K562 (cell line): ENCODE results near the gene SLC29A2. TPM values are rescaled to one million over a fixed set of nuclear protein-coding genes. Genes with fewer than 3 reads are reported as not detected.

Experiments used
- ATAC-seq: fragments of 200-7000 bp; cut with Tn5 transposase; 3 replicates; pipeline ENCODE4 v1.9.1; 2020; ENCODE audit warnings: moderate library complexity
- BruUV-seq: library from RNA; stranded (reverse); fragments of 400-500 nt; replicated peaks from 2 replicates; lab custom pipeline; 2021; lab: Mats Ljungman, UMichigan
- CTCF ChIA-PET: fragments of 300-600 bp; formaldehyde crosslinking; extraction: SDS; loops from one replicate; lab custom pipeline; 2021; ENCODE audit warnings: low intra/inter-chr PET ratio; lab: Yijun Ruan, JAX
- POLR2A ChIA-PET: fragments of 300-600, 350-650 bp; sonication (Branson Sonifier 250); formaldehyde crosslinking; extraction: SDS; loops from one replicate; lab custom pipeline; 2021; ENCODE audit warnings: antibody characterized with exemption, inconsistent platforms; lab: Yijun Ruan, JAX
- DNase-seq, 4 experiments: peaks; one replicate each; pipeline versions ENCODE4 v3.0.0 to v3.0.0-alpha.2; 2011 to 2018; ENCODE audit warnings: low spot score in 3 of 4, mixed read lengths in 3 of 4; ENCODE audit errors: extremely low read depth in 1 of 4
- FAIRE-seq: peaks from 2 replicates; lab custom pipeline; 2011; peaks lifted over from hg19 to GRCh38; lab: Jason Lieb, UNC
- H2AFZ ChIP-seq: 2 replicates; pipeline ENCODE4 v1.6.0; 2011; ENCODE audit warnings: low read depth, low read length, control low read depth, inconsistent platforms
- H3K27ac ChIP-seq: fragments of 200-600 bp; 3 replicates; pipeline ENCODE4 v1.8.0; 2011; ENCODE audit warnings: low read depth, mild to moderate bottlenecking, control low read depth, inconsistent platforms, low read length, moderate library complexity, mixed read lengths; ENCODE audit errors: extremely low read depth
- H3K27me3 ChIP-seq, 2 experiments: fragments of 300-600 bp in 1 of 2; 2 replicates in 1 of 2; 3 replicates in 1 of 2; pipeline versions ENCODE4 v1.6.0 to v1.8.0; 2011; ENCODE audit warnings: inconsistent platforms in 2 of 2, low read length in 2 of 2, mild to moderate bottlenecking in 1 of 2, mixed read lengths in 1 of 2, moderate library complexity in 1 of 2; ENCODE audit not compliant: control insufficient read depth in 2 of 2, insufficient read depth in 2 of 2
- H3K36me3 ChIP-seq: fragments of 300-600 bp; 3 replicates; pipeline ENCODE4 v1.8.0; 2011; ENCODE audit warnings: mild to moderate bottlenecking, low read length, inconsistent platforms; ENCODE audit not compliant: control insufficient read depth, insufficient read depth
- H3K4me1 ChIP-seq, 2 experiments: fragments of 200-600 bp in 1 of 2; replicated peaks in 1 of 2; 2 replicates in 1 of 2; 3 replicates in 1 of 2; pipeline versions ENCODE4 v1.5.1 to v1.8.0; 2011; ENCODE audit warnings: inconsistent platforms in 2 of 2, low read length in 2 of 2, mild to moderate bottlenecking in 1 of 2, mixed read lengths in 1 of 2, moderate library complexity in 1 of 2; ENCODE audit not compliant: control insufficient read depth in 2 of 2, insufficient read depth in 2 of 2
- H3K4me2 ChIP-seq: 2 replicates; pipeline ENCODE4 v1.6.1; 2011; ENCODE audit warnings: low read length, control low read depth, inconsistent platforms, mixed read lengths; ENCODE audit not compliant: insufficient read depth
- H3K4me3 ChIP-seq: fragments of 200-600 bp; sonication (generic), shearing (Covaris generic); 2 replicates; pipeline ENCODE4 v1.5.1; 2016; ENCODE audit warnings: control low read depth, inconsistent platforms
- H3K79me2 ChIP-seq: fragments of 200-600 bp; 3 replicates; pipeline ENCODE4 v1.8.0; 2011; ENCODE audit warnings: low read length, inconsistent platforms; ENCODE audit not compliant: control insufficient read depth, insufficient read depth
- H3K9ac ChIP-seq, 2 experiments: 2 replicates each; pipeline versions ENCODE4 v1.6.0 to v1.6.1; 2011; ENCODE audit warnings: low read depth in 2 of 2, low read length in 2 of 2, control low read depth in 1 of 2, inconsistent platforms in 1 of 2, mild to moderate bottlenecking in 1 of 2, mixed read lengths in 1 of 2; ENCODE audit not compliant: insufficient read depth in 1 of 2
- H3K9me1 ChIP-seq: one replicate; pipeline ENCODE4 v1.6.0; 2011; ENCODE audit warnings: inconsistent platforms, mild to moderate bottlenecking, low read length, moderate library complexity; ENCODE audit not compliant: control insufficient read depth, insufficient read depth
- H3K9me3 ChIP-seq: replicated peaks from 2 replicates; pipeline ENCODE4 v1.5.1; 2011; ENCODE audit warnings: low read depth, low read length, inconsistent platforms; ENCODE audit not compliant: control insufficient read depth, insufficient read depth
- H4K20me1 ChIP-seq: replicated peaks from 2 replicates; pipeline ENCODE4 v1.6.1; 2011; ENCODE audit warnings: low read length, inconsistent platforms, mixed read lengths; ENCODE audit not compliant: control insufficient read depth, insufficient read depth
- NCOA6 ChIP-seq: fragments of 450-650 bp; IDR thresholded peaks from 2 replicates; pipeline ENCODE4 v1.6.1; 2017; ENCODE audit warnings: mild to moderate bottlenecking
- NR2C2 ChIP-seq, 2 experiments: fragments of 200-800 bp in 1 of 2; sonication (Bioruptor generic) in 1 of 2; sonication (generic) in 1 of 2; formaldehyde crosslinking in 1 of 2; IDR thresholded peaks; 2 replicates each; pipeline versions ENCODE4 v1.6.1 to v1.8.0; 2016 to 2022; ENCODE audit warnings: mild to moderate bottlenecking in 1 of 2, missing compliant biosample characterization in 1 of 2, missing genetic modification characterization in 1 of 2, missing genetic modification reagents in 1 of 2
- POLR2H ChIP-seq: IDR thresholded peaks from 2 replicates; pipeline ENCODE4 v1.6.1; 2016; ENCODE audit warnings: missing genetic modification characterization, low read depth, mild to moderate bottlenecking, control low read depth, missing compliant biosample characterization, moderate library complexity
- RBM22 ChIP-seq: fragments of 200-400 bp; formaldehyde crosslinking; IDR thresholded peaks from 2 replicates; pipeline ENCODE4 v1.6.1; 2018; ENCODE audit warnings: low read length, low read depth; ENCODE audit not compliant: poor library complexity, severe bottlenecking
- ZFP36 ChIP-seq: fragments of 150-350 bp; IDR thresholded peaks from 2 replicates; pipeline ENCODE4 v1.6.1; 2018; ENCODE audit warnings: low read length, low read depth; ENCODE audit not compliant: partially characterized antibody
- WGBS: fragments of 100-300 bp; shearing (Covaris generic); methylation state at CpG from one replicate; pipeline ENCODE4 v1.1.6; 2016; ENCODE audit warnings: low coverage, mixed read lengths; ENCODE audit not compliant: insufficient coverage; ENCODE audit errors: missing lambda C conversion rate; 5-methylcytosine and 5-hydroxymethylcytosine counted together
- in situ Hi-C: fragments of 300-500 bp; cut with MboI; formaldehyde crosslinking; loops from 4 replicates; pipeline ENCODE4 v1.15.0; 2018; ENCODE audit warnings: inconsistent platforms, mixed read lengths
- intact Hi-C: fragments of 100-400 bp; cut with micrococcal nuclease; formaldehyde crosslinking; loops from 2 replicates; pipeline ENCODE4 v1.14.2; 2022
- polyA plus RNA-seq, 8 experiments: library from polyadenylated mRNA; depleted of rRNA in 4 of 8; stranded (reverse) in 5 of 8; unstranded in 3 of 8; fragments of >200 nt; fragmentation: Nextera tagmentation in 2 of 8; fragmentation: Illumina TruSeq in 1 of 8; extraction: Ambion mirVana in 2 of 8; extraction: Trizol in 1 of 8; gene quantifications; 2 replicates each; pipeline versions ENCODE4 v1.2.1 to v1.2.3, GENCODE V29; 2011 to 2014; ENCODE audit warnings: inconsistent platforms in 1 of 8, missing spikeins in 1 of 8
- total RNA-seq, 7 experiments: library from RNA; depleted of rRNA in 6 of 7; stranded (reverse); fragments of >200 nt in 6 of 7; fragmentation: Illumina TruSeq in 2 of 7; extraction: Trizol in 2 of 7; gene quantifications; 2 replicates each; pipeline versions ENCODE4 v1.2.1 to v1.2.3, GENCODE V29; 2011 to 2021; ENCODE audit warnings: low replicate concordance in 1 of 7
- TF ChIP-seq, protein P1 (sequence below): sonication (generic); formaldehyde crosslinking; IDR thresholded peaks from 2 replicates; pipeline ENCODE4 v1.8.0; 2023; ENCODE audit warnings: mild to moderate bottlenecking, missing genetic modification reagents

SLC29A2 gene
- total and polyA plus RNA-seq, 9 of the 15 experiments (the other 6 are each of a cell fraction or from before 2014, with no cell fraction given) = 2.4 to 48.6 (median 14.2) TPM

DNA sequence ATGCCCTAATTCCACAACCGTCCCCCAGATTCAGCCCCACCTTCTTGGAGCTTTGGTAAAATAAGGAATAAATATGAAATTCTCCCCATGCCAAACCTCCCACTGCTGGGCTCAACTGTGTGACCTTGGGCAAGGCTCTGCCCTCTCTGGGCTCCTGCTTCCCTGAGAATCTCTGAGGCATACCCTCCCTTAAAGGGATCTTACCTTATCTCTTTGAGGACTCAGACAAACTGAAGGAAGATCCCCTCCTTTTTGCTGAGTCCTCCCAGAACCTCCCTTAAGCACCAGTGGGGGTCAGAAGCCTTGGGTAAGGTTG lies 57.4 kb downstream of the SLC29A2 start:
- DNase-seq = no peak
- H3K27ac ChIP-seq = no peak overlapping the region

DNA sequence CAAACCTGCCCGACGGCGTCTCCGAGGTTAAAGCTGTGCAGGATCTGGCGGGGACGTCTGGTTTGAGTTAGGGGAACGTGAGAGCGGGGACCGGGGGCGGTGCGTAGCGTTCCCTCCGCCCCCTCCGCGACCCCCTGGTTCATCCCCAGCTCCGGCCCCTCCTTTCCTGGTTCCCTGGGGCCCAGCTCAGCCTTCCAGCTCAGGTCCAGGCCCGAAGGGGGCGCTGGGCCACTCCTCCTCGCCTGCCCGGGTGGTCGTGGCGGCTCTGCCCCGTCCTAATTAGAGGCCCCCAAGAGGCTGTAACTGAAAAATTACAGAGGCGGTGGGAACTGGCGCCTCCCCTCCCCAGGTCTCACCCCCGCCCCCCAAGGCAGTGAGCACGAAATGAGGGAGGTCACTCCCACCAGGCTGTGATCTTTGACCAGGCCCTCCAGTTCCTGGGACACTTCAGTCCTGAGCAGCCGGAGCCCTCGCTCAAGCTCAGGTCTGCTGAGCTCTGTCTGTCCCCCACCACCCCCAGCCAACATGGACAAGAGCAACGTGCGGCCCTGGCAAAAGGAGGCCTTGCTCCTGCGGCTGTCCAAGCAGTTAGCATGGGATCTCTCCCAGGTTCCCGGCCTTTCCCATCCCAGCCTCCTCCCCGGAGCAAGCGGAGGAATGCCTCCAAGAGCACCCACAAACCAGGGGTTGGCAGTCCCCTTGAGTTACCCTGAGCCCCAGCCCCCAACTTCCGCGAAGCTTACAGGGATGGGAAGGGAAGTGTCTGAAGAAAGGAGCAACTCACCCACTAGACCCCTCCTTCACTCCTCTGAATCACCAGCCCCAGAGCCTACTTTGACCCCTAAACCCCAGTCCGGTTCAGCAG lies 58.0 kb downstream of the SLC29A2 start:
- H2AFZ ChIP-seq = peak overlapping the region; percentile 90
- no peak for TF ChIP-seq NR2C2 (CRISPR knock-in tag; IDR thresholded peaks at IDR 0.05)
- TF ChIP-seq NR2C2 (tag; IDR thresholded peaks at IDR 0.05) = no peak
- no peak for TF ChIP-seq RBM22
- no peak for TF ChIP-seq NCOA6
- TF ChIP-seq, protein P1, sequence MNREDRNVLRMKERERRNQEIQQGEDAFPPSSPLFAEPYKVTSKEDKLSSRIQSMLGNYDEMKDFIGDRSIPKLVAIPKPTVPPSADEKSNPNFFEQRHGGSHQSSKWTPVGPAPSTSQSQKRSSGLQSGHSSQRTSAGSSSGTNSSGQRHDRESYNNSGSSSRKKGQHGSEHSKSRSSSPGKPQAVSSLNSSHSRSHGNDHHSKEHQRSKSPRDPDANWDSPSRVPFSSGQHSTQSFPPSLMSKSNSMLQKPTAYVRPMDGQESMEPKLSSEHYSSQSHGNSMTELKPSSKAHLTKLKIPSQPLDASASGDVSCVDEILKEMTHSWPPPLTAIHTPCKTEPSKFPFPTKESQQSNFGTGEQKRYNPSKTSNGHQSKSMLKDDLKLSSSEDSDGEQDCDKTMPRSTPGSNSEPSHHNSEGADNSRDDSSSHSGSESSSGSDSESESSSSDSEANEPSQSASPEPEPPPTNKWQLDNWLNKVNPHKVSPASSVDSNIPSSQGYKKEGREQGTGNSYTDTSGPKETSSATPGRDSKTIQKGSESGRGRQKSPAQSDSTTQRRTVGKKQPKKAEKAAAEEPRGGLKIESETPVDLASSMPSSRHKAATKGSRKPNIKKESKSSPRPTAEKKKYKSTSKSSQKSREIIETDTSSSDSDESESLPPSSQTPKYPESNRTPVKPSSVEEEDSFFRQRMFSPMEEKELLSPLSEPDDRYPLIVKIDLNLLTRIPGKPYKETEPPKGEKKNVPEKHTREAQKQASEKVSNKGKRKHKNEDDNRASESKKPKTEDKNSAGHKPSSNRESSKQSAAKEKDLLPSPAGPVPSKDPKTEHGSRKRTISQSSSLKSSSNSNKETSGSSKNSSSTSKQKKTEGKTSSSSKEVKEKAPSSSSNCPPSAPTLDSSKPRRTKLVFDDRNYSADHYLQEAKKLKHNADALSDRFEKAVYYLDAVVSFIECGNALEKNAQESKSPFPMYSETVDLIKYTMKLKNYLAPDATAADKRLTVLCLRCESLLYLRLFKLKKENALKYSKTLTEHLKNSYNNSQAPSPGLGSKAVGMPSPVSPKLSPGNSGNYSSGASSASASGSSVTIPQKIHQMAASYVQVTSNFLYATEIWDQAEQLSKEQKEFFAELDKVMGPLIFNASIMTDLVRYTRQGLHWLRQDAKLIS (CRISPR knock-in tag) = no peak

More for the DNA sequence above, 57.4 kb downstream of the SLC29A2 start:
- Histone ChIP-seq H3K4me2 (no peak overlapping the region), H3K9me3 (no peaks in the 10 kb centered on the region), H3K79me2 (no peaks in the 10 kb centered on the region), H4K20me1 (no peaks in the 10 kb centered on the region), H3K9ac (no peak overlapping the region), H3K36me3 (no peaks in the 10 kb centered on the region), H3K9me1 (no peaks in the 10 kb centered on the region), H3K27me3 (no peaks in the 10 kb centered on the region), H2AFZ (no peak overlapping the region), H3K4me3 (no peak overlapping the region), H3K4me1 (peaks cover 22 to 73% of the 10 kb centered on the region in 2 experiments)
- FAIRE-seq = no peak
- CTCF ChIA-PET = no interaction called here
- no peak for TF ChIP-seq POLR2H (tag)
- peak; percentile 58 for TF ChIP-seq ZFP36
- ATAC-seq = no peak
- BruUV-seq = no TSS peak
- POLR2A ChIA-PET = interaction anchor here (0.6 to 1.9 kb wide), 2 partner anchors 8 to 929 kb away, joined by 4 to 9 read pairs; no protein-coding TSS in a partner anchor
- in situ Hi-C loops = no loop called here
- intact Hi-C loops = no loop called here
- 70% methylated on average over 1 of the region's 1 CpG for WGBS

More for the DNA sequence above, 58.0 kb downstream of the SLC29A2 start:
- DNase-seq (peak in 2 of 4 experiments; percentile 45 to 49), FAIRE-seq (no peak), ATAC-seq (no peak)
- Histone ChIP-seq H3K27ac (peak overlapping the region; percentile 60; the same call in 2 of the 3 replicates), H3K4me2 (peak overlapping the region; percentile 73), H3K9me1 (no peaks in the 10 kb centered on the region), H4K20me1 (no peaks in the 10 kb centered on the region), H3K27me3 (no peaks in the 10 kb centered on the region), H3K4me1 (peaks cover 23 to 73% of the 10 kb centered on the region in 2 experiments), H3K9ac (peak overlapping the region; percentile 37 to 87; a peak in 3 of 4 replicates), H3K4me3 (peak overlapping the region; percentile 49), H3K9me3 (no peaks in the 10 kb centered on the region), H3K36me3 (no peaks in the 10 kb centered on the region), H3K79me2 (no peaks in the 10 kb centered on the region)
- ChIA-PET CTCF (interaction anchor here (1.1 kb wide), 1 partner anchor 364 kb away, joined by 4 read pairs; the partner anchor contains the start of gene RBM4B), POLR2A (interaction anchor here (0.5 to 2.6 kb wide), 8 partner anchors 8 to 929 kb away, joined by 3 to 16 read pairs (median 4); partner anchors contain the start of genes PELI3 and YIF1A)
- intact Hi-C loops (loop anchor here (2.0 kb wide), 1 partner anchor 75 kb away; no protein-coding TSS in a partner anchor), in situ Hi-C loops (no loop called here)
- no TSS peak for BruUV-seq
- WGBS = 66% methylated on average over 21 of the region's 38 CpGs
